ENCODE measurements around the gene TRIM71.

DNA sequence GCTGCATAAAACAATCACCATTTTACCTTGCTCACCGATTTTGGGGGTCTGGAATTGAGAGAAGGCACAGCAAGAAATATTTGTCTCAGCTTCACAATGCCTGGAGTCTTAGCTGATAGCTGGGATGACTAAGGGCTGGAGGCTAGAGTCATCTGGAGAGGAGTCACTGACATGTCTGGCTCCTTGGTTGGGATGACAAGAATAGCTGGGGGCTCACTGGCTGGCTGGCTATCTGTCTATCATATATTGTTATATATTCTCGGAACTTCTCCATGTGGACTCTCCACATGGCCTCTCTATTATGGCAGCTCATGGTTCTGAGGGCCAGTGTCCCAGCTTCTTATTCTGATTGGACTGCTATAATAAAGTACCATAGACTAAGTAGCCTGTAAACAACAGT is 20.0 kb upstream of the TRIM71 start:
- TF ChIP-seq, protein P1, sequence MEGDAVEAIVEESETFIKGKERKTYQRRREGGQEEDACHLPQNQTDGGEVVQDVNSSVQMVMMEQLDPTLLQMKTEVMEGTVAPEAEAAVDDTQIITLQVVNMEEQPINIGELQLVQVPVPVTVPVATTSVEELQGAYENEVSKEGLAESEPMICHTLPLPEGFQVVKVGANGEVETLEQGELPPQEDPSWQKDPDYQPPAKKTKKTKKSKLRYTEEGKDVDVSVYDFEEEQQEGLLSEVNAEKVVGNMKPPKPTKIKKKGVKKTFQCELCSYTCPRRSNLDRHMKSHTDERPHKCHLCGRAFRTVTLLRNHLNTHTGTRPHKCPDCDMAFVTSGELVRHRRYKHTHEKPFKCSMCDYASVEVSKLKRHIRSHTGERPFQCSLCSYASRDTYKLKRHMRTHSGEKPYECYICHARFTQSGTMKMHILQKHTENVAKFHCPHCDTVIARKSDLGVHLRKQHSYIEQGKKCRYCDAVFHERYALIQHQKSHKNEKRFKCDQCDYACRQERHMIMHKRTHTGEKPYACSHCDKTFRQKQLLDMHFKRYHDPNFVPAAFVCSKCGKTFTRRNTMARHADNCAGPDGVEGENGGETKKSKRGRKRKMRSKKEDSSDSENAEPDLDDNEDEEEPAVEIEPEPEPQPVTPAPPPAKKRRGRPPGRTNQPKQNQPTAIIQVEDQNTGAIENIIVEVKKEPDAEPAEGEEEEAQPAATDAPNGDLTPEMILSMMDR (IDR thresholded peaks at IDR 0.05): no peak
- TF ChIP-seq POLR2A (IDR thresholded peaks at IDR 0.05) (no peak), EP300 (IDR thresholded peaks at IDR 0.05) (no peak)
